ENCODE measurements around the gene ZKSCAN7.
A peak's percentile ranks its signal among the peaks of the same experiment; 100 is the strongest.

The ZKSCAN7 gene

DNA sequence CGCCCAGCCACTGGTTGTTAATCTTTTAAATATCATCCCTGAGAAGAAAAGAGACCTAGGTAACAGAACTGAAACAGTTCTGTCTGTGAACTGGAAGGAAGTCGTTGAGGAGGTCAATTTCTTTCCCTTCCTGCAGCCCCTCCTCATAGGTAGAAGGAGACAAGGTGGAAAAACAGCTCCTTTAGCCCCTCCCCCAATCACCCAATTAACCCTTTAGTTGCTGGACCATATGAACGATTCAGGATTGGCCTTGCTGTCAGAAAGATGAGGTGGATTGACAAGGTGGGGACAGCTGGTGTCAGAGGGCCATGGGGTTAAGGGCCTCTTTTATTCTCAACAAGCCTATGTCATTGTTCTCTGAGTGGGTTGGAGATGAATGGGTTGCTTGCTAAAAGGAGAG, 41.5 kb upstream of the ZKSCAN7 start:
- TF ChIP-seq, protein P1, sequence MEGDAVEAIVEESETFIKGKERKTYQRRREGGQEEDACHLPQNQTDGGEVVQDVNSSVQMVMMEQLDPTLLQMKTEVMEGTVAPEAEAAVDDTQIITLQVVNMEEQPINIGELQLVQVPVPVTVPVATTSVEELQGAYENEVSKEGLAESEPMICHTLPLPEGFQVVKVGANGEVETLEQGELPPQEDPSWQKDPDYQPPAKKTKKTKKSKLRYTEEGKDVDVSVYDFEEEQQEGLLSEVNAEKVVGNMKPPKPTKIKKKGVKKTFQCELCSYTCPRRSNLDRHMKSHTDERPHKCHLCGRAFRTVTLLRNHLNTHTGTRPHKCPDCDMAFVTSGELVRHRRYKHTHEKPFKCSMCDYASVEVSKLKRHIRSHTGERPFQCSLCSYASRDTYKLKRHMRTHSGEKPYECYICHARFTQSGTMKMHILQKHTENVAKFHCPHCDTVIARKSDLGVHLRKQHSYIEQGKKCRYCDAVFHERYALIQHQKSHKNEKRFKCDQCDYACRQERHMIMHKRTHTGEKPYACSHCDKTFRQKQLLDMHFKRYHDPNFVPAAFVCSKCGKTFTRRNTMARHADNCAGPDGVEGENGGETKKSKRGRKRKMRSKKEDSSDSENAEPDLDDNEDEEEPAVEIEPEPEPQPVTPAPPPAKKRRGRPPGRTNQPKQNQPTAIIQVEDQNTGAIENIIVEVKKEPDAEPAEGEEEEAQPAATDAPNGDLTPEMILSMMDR (IDR thresholded peaks at IDR 0.05; ENCODE audit: borderline replicate concordance, control extremely low read depth, extremely low read depth, insufficient read depth, missing control alignments): no peak
- in situ Hi-C loops (cut with MboI; ENCODE audit: low sequenced_read_pairs, unreplicated experiment): no loop called here
- DNase-seq (ENCODE audit: low spot score): no peak

DNA sequence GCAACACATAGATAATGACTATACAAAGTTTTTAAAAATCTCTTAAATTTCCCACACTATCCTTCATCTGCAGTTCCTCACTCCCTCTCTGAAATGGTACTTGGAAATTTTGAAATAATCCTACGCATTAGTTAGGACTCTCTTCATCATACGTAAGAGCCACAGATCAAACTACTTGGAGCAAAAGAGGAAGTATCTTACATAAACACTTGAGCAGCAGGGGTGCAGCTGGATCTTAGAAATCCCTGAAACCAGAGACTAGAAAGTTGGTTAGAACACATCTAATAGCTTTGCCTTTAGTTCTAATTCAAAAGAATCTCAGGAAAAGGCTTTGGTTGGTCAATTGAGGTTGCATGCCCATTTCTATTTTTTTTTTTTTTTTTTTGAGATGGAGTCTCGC, 38.8 kb upstream of the ZKSCAN7 start:
- DNase-seq (ENCODE audit: low spot score): no peak
- TF ChIP-seq, protein P1 (IDR thresholded peaks at IDR 0.05; ENCODE audit: borderline replicate concordance, control extremely low read depth, extremely low read depth, insufficient read depth, missing control alignments): no peak
- in situ Hi-C loops (cut with MboI; ENCODE audit: low sequenced_read_pairs, unreplicated experiment): no loop called here

DNA sequence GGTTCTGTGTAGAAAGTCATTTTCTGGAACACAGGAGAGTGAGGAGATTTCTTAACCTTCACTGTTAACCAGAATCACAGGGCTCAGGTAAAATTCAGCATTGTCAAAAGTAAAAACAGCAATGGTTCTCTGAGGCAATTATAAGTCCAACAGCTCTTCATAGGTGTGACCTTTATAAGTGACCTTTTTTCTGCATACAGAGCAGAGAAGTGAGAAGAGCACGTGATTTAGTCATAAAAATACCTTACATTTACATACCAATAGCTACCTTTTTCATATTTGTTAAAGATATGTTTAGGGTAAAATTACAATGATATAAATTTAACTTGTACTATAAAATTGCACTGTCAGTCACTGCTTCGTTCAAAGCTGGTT, 36.2 kb upstream of the ZKSCAN7 start:
- TF ChIP-seq, protein P1 (IDR thresholded peaks at IDR 0.05; ENCODE audit: borderline replicate concordance, control extremely low read depth, extremely low read depth, insufficient read depth, missing control alignments): no peak
- DNase-seq (ENCODE audit: low spot score): no peak
- in situ Hi-C loops (cut with MboI; ENCODE audit: low sequenced_read_pairs, unreplicated experiment): no loop called here

DNA sequence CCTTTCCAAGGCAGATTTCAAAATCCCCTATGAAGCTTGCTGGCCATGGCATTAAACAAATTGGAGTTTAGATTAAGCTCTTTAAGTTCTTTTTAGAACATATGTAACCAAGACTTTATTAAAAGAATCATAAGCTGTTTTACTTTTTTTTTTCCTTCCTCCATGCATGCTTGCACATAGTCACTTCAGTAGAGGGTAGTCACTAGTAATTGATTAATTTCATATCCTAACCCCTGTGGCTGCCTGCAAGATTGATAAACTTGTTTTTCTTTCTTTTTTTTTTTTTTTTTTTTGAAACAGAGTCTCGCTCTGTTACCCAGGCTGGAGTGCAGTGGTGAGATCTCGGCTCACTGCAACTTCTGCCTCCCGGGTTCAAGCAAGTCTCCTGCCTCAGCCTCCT, 33.3 kb upstream of the ZKSCAN7 start:
- TF ChIP-seq, protein P1 (IDR thresholded peaks at IDR 0.05; ENCODE audit: borderline replicate concordance, control extremely low read depth, extremely low read depth, insufficient read depth, missing control alignments): no peak
- in situ Hi-C loops (cut with MboI; ENCODE audit: low sequenced_read_pairs, unreplicated experiment): no loop called here

DNA sequence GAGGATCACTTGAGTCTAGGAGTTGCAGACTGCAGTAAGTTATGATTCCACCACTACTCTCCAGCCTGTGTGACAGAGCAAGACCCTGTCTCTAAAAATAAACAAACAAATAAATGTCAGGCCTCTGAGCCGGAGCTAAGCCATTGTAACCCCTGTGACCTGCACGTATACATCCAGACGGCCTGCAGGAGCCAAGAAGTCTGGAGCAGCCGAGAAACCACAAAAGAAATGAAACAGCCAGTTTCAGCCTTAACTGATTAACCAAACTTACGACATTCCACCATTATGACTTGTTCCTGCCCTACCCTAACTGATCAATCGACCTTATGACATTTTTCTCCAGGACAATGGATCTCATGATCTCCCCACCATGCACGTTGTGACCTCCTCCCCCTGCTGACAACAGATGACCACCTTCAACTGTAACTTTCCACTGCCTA, 32.5 kb upstream of the ZKSCAN7 start:
- DNase-seq (ENCODE audit: low spot score): no peak
- in situ Hi-C loops (cut with MboI; ENCODE audit: low sequenced_read_pairs, unreplicated experiment): no loop called here
- TF ChIP-seq, protein P1 (IDR thresholded peaks at IDR 0.05; ENCODE audit: borderline replicate concordance, control extremely low read depth, extremely low read depth, insufficient read depth, missing control alignments): no peak

More for the DNA sequence above, 33.3 kb upstream of the ZKSCAN7 start:
- no peak for DNase-seq (ENCODE audit: low spot score)

DNA sequence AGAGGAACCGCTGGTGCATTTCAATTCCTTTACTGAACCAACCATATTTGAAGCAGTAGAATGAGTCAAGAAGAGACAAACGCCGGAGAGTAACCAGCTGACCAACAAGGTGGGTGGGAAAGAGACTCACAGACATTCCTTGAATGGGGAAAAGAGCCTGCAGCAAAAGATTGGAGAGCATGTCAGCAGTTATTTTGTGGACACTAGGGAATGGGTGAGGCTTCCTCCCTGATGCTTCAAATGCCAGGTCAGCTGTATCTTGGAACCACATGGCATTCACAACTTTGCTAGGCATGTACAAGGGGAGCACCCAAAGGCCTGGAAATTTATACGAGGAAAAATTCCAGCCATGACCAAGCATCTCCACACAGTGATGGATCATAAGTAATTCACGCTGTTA, 29.9 kb upstream of the ZKSCAN7 start:
- in situ Hi-C loops (cut with MboI; ENCODE audit: low sequenced_read_pairs, unreplicated experiment): no loop called here
- no peak for DNase-seq (ENCODE audit: low spot score)
- TF ChIP-seq, protein P1 (IDR thresholded peaks at IDR 0.05; ENCODE audit: borderline replicate concordance, control extremely low read depth, extremely low read depth, insufficient read depth, missing control alignments): no peak

DNA sequence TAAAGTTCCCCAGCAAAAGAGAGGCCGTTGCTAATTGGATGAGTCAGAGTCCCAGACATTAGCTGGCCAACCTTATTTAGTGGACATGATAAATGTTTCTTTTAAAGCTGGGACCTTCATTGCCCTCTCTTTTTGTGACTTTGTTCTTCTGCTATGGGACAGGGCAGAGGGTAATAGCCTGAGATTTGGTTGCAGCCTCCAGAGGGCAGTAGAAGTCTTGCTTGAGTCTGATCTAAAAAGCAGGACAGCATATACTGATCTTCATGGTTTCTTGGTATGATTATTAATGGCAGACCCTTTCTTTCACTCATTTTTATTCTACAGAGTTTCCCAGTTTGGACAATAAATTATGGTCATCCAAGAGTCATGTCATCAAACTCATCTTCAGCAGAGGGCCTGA, 25.1 kb upstream of the ZKSCAN7 start:
- peak; percentile 42 for DNase-seq (ENCODE audit: low spot score)
- TF ChIP-seq, protein P1 (IDR thresholded peaks at IDR 0.05; ENCODE audit: borderline replicate concordance, control extremely low read depth, extremely low read depth, insufficient read depth, missing control alignments): peak; percentile 31
- in situ Hi-C loops (cut with MboI; ENCODE audit: low sequenced_read_pairs, unreplicated experiment): loop anchor here (10.0 kb wide), 1 partner anchor 385 kb away; no protein-coding TSS in a partner anchor
